SK-MEL-5 (cell line): ENCODE measurements around the gene WSB2. TPM values are rescaled to one million over a fixed set of nuclear protein-coding genes. Genes with fewer than 3 reads are reported as not detected.
"Not testable (repeated sequence)": the region's sequence is repeated elsewhere in the genome, so short reads cannot be mapped to it uniquely, and the experiment has no call there.

Experiments
- DNase-seq: peaks from one replicate; pipeline ENCODE4 v3.0.0-alpha.2; 2016; ENCODE audit warnings: low read depth, low spot score
- in situ Hi-C: cut with HindIII; loops from 2 replicates; pipeline ENCODE4 v1.10.0; 2016; ENCODE audit warnings: low sequenced_read_pairs, high pct_unique_total_duplicates, low pct_unique_long_range_greater_than_20kb
- polyA plus RNA-seq, 2 experiments: library from polyadenylated mRNA; depleted of rRNA; stranded (reverse); fragments of >200 nt; gene quantifications; 2 replicates each; pipeline ENCODE4 v1.2.3, GENCODE V29; 2015
- total RNA-seq: library from RNA; depleted of rRNA; stranded (reverse); fragments of >200 nt; shearing (Covaris generic); gene quantifications from 2 replicates; pipeline ENCODE4 v1.2.3, GENCODE V29; 2014; rRNA removed

WSB2 gene
- total RNA-seq = 223 and 248 TPM in 2 replicates
- polyA plus RNA-seq (2015; cell fraction: cytosol; rRNA removed) = 135 and 167 TPM in 2 replicates
- 48.9 and 68.7 TPM in 2 replicates for polyA plus RNA-seq (2015; cell fraction: nucleus; rRNA removed)

DNA sequence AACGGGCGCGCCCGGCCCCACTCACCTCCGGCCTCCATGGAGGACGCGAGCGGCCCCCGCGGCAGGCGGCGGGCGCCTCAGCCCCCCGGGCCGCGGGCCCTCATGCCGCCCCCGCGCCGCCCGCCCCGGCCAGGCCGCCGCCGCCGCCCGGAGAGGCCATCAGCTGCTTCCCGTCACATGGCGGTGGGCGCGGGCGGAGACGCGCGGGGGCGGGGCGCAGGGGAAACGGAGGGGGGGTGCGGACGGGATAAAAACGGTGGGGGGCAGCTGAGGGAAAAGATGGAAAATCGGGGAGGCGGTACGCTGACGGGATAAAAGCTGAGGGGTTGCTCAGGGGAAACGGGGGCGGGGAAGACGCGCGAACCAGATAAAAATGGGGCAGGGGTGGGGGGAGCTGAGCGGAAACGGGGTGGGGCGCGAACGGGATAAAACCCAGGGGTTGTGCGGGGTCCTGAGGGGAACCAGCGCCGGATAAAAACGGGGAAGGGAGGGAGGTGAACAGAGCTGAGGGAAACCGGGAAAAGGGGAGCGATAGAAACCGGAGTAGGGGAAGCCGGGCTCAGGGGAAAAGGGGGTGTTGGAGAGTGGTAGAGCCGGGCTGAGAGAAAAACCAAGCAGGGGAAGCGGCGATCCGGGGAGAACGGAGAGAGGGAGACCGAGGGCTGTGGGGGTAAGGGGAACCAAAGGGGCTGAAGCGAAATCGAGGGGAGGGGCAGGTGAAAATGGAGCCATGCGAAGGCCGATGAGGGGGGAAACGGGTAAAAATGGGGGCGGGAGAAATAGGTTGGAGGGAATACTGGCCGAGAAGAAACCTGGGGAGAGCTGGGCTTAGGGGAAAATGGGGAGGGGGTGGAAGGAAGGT is at the start of gene WSB2:
WSB2 (minus strand) TSS at position 169 of the 862 bp plus-strand sequence; CDS start at position 38, 131 bp downstream.
- DNase-seq = peak; percentile 54
- in situ Hi-C loops = no loop called here

DNA sequence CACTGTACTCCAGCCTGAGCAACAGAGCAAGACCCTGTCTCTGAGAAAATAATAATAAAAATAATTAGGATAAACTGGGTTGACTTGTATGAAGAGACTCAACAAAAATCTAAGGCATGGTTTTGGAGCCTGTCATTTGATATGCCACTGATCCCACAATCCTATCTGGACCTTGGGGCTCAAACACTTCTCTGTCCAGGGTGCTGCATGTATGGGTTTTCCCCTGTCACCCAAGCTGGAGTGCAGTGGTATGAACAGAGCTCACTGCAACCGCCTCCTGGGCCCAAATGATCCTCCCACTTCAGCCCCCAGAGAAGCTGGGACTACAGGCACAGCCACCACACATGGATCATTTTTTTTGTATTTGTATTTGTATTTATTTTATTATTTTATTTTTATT is 48.1 kb upstream of the WSB2 start:
- in situ Hi-C loops = no loop called here
- DNase-seq = no peak

DNA sequence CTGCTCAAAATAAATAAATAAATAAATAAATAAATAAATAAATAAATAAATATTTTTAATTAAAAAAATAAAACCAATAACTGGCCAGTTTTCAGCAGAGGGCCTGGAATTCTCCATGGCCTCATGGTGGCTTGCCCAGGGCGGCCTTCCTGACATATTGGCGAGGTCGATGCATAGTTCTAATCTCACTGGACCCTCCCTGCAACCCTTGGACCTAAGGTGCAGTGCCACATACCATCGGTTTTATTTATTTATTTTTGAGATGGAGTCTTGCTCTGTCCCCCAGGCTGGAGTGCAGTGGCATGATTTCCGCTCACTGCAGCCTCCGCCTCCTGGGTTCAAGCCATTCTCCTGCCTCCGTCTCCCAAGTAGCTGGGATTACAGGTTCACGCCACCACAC is 46.7 kb upstream of the WSB2 start:
- in situ Hi-C loops = no loop called here

GRCh38 chr12:118107011-118107410 is 46.0 kb upstream of the WSB2 start:
- in situ Hi-C loops = no loop called here
- DNase-seq = no peak

More for the DNA sequence above, 46.7 kb upstream of the WSB2 start:
- no peak for DNase-seq

DNA sequence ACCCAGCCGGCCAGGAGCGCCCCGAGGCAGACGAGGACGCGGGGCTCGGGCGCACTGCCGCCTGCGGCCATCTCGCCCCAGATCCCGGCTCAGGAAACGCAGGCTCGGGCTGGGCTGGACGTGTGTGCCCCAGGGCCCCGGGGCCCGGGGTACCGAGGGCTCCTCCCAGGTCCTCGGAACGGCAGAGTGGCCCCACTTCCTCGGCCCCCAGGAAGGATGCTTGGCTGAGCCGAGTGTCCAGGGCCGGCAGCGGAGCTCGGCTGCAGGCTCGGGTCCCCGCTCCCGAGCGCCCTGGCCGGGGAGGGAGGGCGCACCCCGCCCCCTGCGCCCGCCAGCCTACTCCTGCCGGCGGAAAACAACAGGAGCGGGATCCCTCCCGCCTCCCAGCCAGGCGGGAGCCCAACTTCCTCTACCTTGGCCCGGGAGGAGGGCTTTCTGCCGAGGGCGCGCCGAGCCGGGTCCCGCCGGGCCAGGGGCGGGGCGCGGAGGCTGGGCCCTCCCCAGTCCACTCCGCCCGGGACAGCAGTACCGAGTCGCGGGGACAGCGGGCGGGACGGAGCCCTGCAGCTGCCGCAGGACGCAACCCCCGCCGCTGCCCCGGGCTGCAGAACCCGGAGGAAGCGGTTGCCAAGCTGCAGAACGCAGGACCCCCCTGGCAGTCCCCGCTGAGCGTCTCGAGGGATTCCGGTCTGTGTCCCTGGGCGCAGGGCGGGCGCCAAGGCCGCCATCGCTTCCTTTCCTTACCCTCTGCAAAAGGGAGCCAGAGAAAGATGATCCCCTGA is 42.8 kb upstream of the WSB2 start, which contains the start of gene VSIG10:
VSIG10 (minus strand) TSS at position 411 of the 782 bp plus-strand sequence; CDS start at position 71, 340 bp downstream.
- peak; percentile 67 for DNase-seq
- in situ Hi-C loops = no loop called here

DNA sequence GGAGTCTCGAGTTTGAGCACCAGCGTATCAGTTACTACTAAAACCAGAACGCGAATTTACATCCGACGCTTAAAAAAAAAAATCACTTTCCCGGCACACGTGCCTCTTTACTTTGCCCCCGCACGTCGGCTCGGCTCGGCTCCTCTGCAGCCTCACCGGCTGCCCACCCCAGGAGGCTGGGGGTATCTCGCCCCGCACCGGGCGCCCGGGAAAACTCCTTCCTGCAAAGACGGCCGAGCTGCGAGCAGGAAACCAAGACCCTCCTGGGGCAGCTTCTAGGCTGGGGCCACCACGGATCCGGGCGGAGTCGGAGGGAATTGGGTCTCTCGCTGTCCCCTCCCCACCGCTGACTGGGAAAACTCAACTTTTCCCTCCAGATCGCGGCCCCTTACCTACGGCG is 42.2 kb upstream of the WSB2 start:
- in situ Hi-C loops = no loop called here

DNA sequence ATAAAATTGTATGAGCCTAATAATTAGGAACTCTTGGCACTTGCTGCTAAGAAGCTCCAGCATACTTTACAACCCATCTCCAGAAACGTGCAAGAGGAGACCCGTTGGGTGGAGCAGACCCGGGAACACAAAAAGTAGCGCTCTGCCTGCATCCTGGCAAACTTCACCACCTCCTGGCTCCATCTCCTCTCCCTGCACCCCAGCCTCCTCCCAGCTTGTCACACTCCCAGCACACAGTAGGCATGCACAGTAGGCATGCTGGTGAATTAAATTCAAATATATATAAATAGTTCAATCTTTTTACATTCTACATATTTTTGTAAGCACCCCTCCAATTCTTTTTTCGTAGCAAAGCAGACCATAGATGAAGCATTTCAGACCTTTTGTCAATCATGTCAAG is 41.6 kb upstream of the WSB2 start:
- in situ Hi-C loops = no loop called here
- no peak for DNase-seq

More for the DNA sequence above, 42.2 kb upstream of the WSB2 start:
- DNase-seq = no peak

DNA sequence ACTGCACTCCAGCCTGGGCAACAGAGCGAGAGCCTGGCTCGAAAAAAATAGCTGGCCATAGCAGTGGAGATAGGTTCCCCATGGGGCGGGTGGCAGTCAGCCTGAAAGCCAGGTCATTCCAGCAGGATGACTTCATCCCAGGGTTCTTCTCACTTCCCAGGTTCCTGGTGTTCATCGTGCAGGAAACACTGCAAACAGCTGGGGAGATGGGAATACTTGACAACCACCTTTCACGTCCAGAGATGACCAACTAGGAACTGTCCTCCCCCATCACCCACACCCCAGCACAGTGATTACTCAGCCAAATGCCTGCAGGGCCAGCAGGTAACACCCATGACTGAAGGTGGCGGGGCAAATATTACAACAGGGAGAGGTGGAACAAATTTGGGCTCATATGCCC is 41.1 kb upstream of the WSB2 start:
- in situ Hi-C loops = no loop called here
- DNase-seq = no peak

- in situ Hi-C loops = no loop called here
- DNase-seq = no peak
These were observed 40.1 kb upstream of the WSB2 start for GRCh38 chr12:118101051-118101450.

DNA sequence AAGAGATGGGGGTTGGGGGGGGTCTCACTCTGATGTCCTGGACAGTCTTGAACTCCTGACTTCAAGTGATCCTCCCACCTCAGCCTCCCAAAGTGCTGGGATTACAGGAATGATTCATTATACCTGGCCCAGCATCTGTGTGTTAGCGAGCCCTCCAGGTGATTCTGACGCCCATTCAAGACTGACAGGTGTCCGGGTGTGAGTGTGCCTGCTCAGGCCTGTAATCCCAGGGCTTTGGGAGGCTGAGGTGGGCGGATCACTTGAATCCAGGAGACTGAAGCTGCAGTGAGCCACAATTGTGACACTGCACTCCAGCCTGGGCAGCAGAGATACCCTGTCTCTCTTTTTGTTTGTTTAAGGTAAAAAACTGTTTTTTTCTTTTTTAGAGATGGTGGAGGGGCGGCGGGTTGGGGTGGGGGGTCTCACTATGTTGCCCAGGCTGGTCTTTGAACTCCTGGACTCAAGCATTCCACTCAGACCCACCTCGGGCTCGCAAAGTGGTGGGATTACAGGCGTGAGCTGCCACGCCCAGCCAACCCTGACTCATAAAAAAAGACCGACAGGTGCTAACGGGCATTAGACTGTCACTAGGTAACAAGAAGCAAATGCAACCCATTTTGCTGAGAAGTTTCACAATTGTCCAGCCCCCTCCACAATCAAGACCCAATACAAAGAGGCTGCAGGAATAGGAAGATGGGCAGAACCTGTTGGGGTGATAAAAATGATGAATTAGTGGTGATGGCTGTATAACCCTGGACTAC is 38.1 kb upstream of the WSB2 start:
- DNase-seq = no peak
- in situ Hi-C loops = no loop called here

DNA sequence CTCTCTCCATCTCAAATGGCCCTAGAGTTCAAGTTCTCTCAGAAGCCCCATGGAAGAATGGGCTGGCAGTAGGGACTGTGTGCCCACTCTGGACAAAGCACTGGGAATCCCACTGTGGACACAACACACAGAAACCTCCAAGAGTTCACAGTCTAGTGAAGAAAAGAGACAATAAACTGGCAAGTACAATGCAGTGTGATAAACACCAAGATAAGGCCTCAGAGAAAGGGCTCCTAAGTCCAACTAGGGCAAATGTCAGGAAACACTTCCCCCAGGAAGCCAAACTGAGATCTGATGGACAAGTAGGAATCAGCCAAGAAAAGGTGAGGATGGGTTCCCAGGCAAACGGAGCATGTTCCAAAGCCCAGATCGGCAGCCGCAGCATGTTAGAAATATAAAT is 37.4 kb upstream of the WSB2 start:
- in situ Hi-C loops = no loop called here

DNA sequence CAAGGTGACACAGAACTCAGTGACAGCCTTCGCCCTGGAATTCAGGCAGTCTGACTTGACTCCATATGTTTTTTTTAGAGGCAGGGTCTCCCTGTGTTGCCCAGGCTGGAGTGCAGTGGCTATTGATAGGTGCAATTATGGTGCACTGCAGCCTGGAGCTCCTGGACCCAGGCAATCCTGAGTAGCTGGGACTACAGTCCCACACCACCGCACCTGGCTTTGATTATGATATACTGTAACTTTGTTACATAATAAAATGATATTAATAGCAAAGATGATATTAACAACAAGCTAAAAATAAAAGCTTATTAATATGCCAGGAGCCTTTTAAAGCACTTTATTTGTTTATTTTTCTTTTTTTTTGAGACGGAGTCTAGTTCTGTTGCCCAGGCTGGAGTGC is 33.1 kb upstream of the WSB2 start:
- in situ Hi-C loops = no loop called here
- DNase-seq = no peak

More for the DNA sequence above, 37.4 kb upstream of the WSB2 start:
- no peak for DNase-seq

- DNase-seq = no peak
- in situ Hi-C loops = no loop called here
These were observed 28.8 kb upstream of the WSB2 start for GRCh38 chr12:118089782-118090181.

DNA sequence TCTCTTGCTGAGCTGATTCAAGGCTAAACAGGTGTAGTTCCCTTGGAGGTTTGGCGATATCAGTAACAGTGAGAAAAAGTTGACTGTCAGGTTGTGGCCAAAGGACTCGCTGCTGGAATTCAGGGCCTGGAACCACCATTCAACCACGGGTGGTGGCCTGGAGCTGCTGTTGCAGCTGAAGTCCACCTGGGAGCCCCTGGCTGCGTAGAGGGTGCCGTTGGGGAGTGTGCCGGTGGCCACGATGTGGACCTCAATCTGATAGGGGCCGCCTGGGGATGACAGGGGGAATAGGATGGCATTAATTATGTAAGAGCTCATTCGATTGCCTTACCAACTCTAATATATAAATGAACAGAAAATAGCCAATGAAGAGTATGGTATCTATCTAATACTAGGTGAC is 21.2 kb upstream of the WSB2 start:
- DNase-seq = no peak
- in situ Hi-C loops = no loop called here

DNA sequence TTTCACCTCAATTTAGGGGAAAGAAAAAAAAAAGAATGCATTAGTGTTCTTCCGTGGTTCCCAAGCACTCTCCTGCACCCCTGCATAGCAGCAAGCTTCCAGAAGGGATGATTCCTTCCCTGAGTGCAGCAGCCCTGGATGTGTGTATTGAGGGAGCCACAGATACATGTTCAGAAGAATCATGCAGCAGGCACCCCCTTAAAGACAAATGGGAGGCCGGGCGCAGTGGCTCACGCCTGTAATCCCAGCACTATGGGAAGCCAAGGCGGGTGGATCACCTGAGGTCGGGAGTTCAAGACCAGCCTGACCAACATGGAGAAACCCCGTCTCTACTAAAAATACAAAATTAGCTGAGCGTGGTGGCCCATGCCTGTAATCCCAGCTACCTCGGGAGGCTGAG is 20.5 kb upstream of the WSB2 start:
- in situ Hi-C loops, DNase-seq: not testable (repeated sequence)

GRCh38 chr12:118073768-118074167 is 12.8 kb upstream of the WSB2 start:
- DNase-seq = no peak
- in situ Hi-C loops = no loop called here

- no peak for DNase-seq
- in situ Hi-C loops = no loop called here
These were observed 9.7 kb upstream of the WSB2 start for GRCh38 chr12:118070650-118071049.

GRCh38 chr12:118068445-118068844 is 7.5 kb upstream of the WSB2 start:
- in situ Hi-C loops = no loop called here
- no peak for DNase-seq
